Raji (cell line): Measurements from ENCODE around the gene TMEM179.

Experiments used
- POLR2A ChIP-seq: IDR thresholded peaks from 2 replicates; pipeline ENCODE4 v1.6.1; 2011; ENCODE audit warnings: low read depth, low read length, control low read depth; ENCODE audit not compliant: insufficient read depth

The TMEM179 gene

GRCh38 chr14:104610749-104611310 is 6.3 kb upstream of the TMEM179 start:
- TF ChIP-seq POLR2A: no peak

DNA sequence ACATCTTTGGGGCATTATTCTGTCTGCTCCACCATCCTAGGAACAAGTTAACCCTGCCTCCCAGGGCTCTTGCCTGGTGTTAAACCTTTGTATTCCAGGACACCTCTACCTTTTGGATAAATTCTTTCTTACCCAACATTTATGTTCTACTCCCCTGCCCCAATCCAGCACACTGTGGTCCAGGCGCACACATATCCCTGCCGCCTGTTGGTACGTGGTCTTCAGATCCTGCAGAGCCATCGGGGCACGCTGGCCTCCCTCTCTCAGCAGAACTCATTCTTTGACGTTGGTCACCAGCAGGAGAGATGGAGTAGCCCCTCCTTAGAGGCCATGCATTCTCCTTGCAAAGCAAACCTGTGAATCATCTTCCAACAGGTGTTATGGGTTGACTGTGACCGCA is 5.1 kb upstream of the TMEM179 start:
- TF ChIP-seq POLR2A: no peak

DNA sequence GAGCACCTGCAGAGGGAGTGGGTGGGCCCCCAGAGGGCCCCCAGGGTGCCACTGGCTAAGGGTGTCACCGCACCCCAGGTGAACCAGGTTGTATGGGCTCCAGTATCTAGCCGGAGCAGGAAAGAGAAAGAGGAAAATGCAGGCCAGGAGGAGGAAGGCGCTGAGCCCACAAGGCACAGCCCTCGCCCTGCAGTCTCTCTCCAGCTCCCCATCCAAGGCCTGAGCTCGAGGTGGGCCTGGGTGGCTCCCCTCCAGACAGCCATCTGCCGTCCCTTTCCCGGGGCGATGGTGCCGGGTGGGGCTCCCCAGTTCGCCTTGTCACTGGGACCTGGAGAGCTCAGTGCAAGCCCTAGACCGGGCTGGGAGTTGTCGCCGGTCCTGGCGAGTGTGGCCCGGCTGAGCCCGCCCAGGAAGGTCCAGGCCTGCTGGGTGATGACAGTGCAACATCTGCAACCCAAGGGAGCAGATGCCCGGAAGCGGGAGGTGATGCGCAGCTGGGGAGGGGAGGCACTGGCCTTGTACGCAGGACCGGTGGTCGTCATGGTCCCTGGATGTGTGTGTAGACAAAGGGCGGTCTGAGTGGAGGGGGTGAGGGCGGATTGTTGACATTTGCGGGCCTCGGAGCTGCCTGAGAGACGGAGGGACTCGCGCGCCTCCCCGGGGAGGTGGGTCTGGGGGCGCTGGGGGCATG is 716 bp downstream of the TMEM179 start:
- TF ChIP-seq POLR2A: no peak

GRCh38 chr14:104602933-104603325 is 1.6 kb downstream of the TMEM179 start:
- TF ChIP-seq POLR2A: no peak

- no peak for TF ChIP-seq POLR2A
These were observed 2.1 kb downstream of the TMEM179 start for GRCh38 chr14:104602315-104602932.

DNA sequence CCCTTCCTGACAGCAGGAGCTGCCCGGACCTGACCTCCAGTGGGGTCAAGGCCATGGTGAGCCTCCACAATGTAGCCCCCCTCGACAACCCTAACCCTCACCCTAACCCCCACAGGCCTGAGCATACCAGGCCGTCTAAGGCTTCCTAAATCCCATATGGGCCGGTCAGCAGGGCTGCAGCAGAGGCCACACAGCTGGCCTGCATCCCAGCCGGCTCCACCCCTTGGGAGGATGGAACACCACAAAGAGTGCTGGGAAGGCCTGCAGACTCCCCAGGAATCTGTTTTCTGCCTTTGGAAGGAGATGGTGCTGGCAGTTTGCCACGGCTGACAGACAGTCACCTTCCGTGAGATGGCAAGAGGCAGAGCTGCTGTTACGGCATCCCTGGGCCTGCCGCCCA is 2.8 kb downstream of the TMEM179 start:
- no peak for TF ChIP-seq POLR2A

GRCh38 chr14:104600805-104601204 is 3.8 kb downstream of the TMEM179 start:
- TF ChIP-seq POLR2A: no peak

DNA sequence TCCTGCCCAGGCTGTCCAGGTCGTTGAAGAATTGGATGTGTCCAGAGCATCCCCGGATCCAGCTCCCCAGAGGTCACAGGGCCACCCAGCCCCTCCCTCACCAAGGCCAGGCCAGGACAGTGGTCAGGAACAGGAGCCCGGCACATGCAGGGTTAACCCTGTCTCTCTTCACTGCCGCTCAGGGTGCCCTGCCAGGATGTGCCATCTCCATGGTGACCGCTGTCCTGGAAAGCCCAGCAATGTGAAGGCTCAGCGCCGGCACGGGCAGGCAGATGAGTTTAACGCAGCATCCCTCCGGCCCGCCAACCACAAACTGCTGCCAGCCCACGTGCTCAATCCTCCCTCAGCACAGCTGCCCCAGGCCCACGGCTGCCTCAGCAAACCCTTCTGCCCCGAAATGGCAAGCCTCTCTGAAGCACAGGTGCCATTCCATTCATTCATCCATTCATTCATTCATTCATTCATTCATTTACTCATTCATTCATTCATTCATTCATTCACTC is 4.4 kb downstream of the TMEM179 start:
- TF ChIP-seq POLR2A: no peak

DNA sequence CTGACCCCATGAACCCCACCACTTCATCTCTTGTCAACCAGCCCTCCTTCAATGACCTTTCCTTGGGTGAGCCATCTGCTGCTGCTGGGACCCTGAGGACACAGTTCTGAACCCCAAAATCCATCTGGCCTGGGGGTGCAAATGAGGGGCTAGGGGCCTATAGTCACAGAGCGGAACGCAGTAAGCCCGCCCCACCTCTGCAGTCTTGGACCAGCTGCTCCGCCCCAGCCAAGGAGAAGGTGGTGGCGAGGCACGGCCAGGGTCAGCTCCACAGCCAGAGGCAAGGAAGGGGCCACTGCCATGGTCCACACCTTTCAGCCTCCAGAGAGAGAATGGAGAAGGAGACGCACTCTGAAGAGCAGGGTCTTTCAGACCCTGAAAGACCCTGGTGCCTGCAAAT is 5.1 kb downstream of the TMEM179 start:
- TF ChIP-seq POLR2A: no peak

- TF ChIP-seq POLR2A: no peak
These were observed 5.7 kb downstream of the TMEM179 start for GRCh38 chr14:104598910-104599273.

DNA sequence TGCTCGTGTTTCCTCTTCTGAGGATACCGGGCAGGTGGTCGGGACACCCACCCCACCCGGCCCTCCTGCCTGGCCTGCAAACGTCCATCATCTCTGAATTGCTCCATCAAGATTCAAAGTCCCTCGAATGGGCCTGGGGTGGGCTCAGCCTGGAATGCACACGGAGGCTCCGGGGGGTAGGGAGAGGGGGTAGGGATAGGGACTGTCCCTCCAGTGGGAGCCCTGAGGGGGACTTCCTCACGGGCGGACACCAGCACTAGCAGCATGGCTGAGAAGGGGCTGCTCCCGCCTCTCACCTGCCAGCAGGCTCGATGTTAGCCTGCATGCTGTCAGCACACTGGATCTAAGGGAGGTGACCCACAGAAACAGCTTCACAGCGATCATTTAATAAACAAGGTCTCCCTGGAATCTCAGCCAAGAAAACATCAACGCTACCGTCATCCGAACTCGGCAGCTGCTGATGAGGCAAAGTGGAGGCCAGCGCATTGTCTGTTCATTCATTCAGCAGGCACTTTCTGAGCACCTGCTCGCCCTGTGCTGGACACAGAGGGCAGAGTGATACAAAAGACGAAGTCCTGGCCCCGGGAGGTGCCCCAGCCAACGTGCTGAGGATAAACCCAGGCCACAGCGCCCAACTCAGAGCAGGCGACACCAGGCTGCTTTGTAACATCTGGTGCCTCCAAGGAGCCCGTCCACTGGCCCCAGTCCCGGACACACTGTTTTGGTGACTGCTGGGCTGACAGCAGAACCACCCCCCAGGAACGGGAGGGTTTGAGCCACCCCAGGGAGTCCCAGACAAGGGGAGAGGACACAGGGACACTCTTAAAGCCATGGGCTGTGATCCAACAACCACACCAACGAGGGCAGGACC is 6.3 kb downstream of the TMEM179 start:
- no peak for TF ChIP-seq POLR2A

DNA sequence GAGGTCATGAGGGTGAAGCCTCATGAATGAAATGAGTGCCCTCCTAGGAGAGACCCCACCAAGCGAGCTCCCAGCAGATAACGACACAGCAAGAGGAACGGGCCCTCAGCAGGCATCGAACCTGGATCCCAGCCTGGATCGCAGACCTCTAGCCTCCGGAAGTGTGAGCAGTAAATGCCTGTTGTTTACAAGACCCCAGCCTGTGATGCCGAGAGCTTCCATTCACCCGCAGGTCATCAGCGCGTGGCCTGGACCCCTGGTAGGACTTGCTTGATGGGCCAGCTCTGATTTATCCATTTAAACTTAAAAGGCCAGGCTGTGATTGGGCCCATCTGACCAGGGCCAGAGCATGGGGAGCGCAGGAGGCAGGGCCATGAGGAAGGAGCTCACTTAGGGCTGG is 7.0 kb downstream of the TMEM179 start:
- TF ChIP-seq POLR2A: no peak

DNA sequence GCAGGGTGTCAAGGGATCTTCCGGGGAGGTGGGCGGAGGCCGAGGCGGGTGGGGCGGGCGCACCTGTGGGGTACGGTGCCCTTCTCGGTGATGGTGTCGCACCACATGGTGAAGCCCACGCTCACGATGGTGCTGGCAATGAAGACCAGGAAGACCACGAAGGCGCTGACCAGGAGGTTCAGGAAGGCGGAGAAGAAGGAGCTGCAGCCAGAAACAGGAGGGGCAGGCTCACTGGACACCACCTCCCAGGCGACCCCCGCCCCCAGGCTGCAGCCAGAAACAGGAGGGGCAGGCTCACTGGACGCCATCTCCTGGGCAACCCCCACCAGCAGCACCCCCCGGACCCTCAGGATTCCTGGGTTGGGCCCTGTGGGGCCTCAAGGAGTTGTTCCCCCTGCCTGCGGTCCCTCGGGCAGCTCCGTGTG is 7.6 kb downstream of the TMEM179 start:
- no peak for TF ChIP-seq POLR2A

- no peak for TF ChIP-seq POLR2A
These were observed 8.1 kb downstream of the TMEM179 start for GRCh38 chr14:104596451-104596918.

DNA sequence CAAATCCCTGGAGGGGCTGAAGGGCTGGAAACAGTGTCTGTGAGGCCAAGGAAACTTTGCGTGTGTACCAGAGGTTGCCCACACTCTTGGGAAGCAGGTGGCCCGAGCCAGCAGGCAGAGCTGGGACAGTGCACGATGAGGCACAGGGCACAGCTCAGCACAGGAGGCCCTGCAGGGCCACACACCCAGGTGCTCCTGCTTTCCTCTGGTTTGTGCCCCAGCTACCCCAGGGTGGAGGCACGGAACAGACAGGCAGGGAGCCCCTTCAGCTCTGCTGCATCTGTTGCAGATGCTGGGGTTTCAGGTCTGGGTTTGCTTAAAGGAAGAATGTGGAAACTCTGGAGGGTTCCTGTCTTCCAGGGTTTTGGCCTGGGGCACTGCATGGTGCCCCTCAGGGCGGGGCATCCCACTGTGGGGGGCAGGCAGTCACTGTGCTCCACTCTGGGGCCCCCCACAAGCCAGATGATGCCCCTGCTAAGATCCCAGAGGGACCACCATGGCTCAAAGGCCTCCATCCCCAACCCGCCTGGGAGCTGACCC is 8.6 kb downstream of the TMEM179 start:
- TF ChIP-seq POLR2A: no peak
